Uterus (tissue), 4 donors: ENCODE results near the gene RAP1GAP. TPM values are rescaled to one million over a fixed set of nuclear protein-coding genes. Genes with fewer than 3 reads are reported as not detected.

Experiments
- DNase-seq, 2 donors: peaks; one replicate each; pipeline ENCODE4 v3.0.0-alpha.2; 2019 to 2020
- H3K27ac ChIP-seq, 2 donors: fragments of 200-600 bp; sonication (generic); 1 replicate in 1 of 2; 2 replicates in 1 of 2; pipeline ENCODE4 v1.5.1; 2016 to 2018
- H3K27me3 ChIP-seq, 2 donors: fragments of 200-600 bp; sonication (generic); one replicate each; pipeline ENCODE4 v1.5.1; 2018 to 2019; ENCODE audit warnings: control low read depth in 1 of 2
- H3K36me3 ChIP-seq, 2 donors: fragments of 200-600 bp; sonication (generic); one replicate each; pipeline ENCODE4 v1.5.1; 2019; ENCODE audit warnings: control low read depth in 1 of 2
- H3K4me1 ChIP-seq, 2 donors: fragments of 200-600 bp; sonication (generic); one replicate each; pipeline ENCODE4 v1.5.1; 2018 to 2019; ENCODE audit warnings: control low read depth in 1 of 2
- H3K4me3 ChIP-seq, 2 donors: fragments of 200-600 bp; sonication (generic); 1 replicate in 1 of 2; 2 replicates in 1 of 2; pipeline ENCODE4 v1.5.1; 2018 to 2019; ENCODE audit warnings: mild to moderate bottlenecking in 1 of 2
- H3K9me3 ChIP-seq, 2 donors: fragments of 200-600 bp; sonication (generic); one replicate each; pipeline ENCODE4 v1.5.1; 2019; ENCODE audit warnings: control low read depth in 1 of 2
- POLR2A ChIP-seq, 2 donors: fragments of 450-650 bp; IDR thresholded peaks; one replicate each; pipeline ENCODE4 v1.6.1; 2016; ENCODE audit warnings: antibody characterized with exemption in 2 of 2, mild to moderate bottlenecking in 1 of 2, moderate library complexity in 1 of 2
- intact Hi-C: fragments of 100-400 bp; cut with DNase I; formaldehyde crosslinking; loops from one replicate; pipeline ENCODE4 v1.15.1; 2023; ENCODE audit warnings: low total_unique reads
- total RNA-seq, 4 donors: library from RNA; depleted of rRNA in 3 of 4; stranded (reverse); fragments of >200 nt in 3 of 4; gene quantifications; one replicate each; pipeline versions ENCODE4 v1.1.0 to v1.2.4, GENCODE V29; 2014 to 2023
- TF ChIP-seq, protein P1 (sequence below), 4 experiments: fragments of 200-600 bp in 2 of 4; fragments of 450-650 bp in 2 of 4; sonication (generic) in 2 of 4; IDR thresholded peaks; one replicate each; pipeline ENCODE4 v1.5.1; 2016 to 2019; ENCODE audit warnings: antibody characterized with exemption in 4 of 4, mild to moderate bottlenecking in 2 of 4, moderate library complexity in 1 of 4
- donor health status: DM: yes; HTN: yes; CAD: no.

The RAP1GAP gene
- total RNA-seq, 4 donors from 2014 or later, result 0.18 to 6.9 TPM; not detected in 2

GRCh38 chr1:21601278-21602048 lies 67.7 kb downstream of the RAP1GAP start:
- TF ChIP-seq, protein P1, sequence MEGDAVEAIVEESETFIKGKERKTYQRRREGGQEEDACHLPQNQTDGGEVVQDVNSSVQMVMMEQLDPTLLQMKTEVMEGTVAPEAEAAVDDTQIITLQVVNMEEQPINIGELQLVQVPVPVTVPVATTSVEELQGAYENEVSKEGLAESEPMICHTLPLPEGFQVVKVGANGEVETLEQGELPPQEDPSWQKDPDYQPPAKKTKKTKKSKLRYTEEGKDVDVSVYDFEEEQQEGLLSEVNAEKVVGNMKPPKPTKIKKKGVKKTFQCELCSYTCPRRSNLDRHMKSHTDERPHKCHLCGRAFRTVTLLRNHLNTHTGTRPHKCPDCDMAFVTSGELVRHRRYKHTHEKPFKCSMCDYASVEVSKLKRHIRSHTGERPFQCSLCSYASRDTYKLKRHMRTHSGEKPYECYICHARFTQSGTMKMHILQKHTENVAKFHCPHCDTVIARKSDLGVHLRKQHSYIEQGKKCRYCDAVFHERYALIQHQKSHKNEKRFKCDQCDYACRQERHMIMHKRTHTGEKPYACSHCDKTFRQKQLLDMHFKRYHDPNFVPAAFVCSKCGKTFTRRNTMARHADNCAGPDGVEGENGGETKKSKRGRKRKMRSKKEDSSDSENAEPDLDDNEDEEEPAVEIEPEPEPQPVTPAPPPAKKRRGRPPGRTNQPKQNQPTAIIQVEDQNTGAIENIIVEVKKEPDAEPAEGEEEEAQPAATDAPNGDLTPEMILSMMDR (IDR thresholded peaks at IDR 0.05), result no peak
- TF ChIP-seq POLR2A (IDR thresholded peaks at IDR 0.05), result no peak
- intact Hi-C loops, result no loop called here
- Histone ChIP-seq H3K27ac (no peak overlapping the region), H3K36me3 (no peaks in the 10 kb centered on the region), H3K27me3 (no peaks in the 10 kb centered on the region), H3K4me1 (no peaks in the 10 kb centered on the region), H3K4me3 (no peak overlapping the region), H3K9me3 (no peaks in the 10 kb centered on the region)
- no peak for DNase-seq

- TF ChIP-seq, protein P1 (IDR thresholded peaks at IDR 0.05), result no peak
- TF ChIP-seq POLR2A (IDR thresholded peaks at IDR 0.05), result no peak
- H3K4me3 ChIP-seq, result no peak overlapping the region
- H3K4me1 ChIP-seq, result no peaks in the 10 kb centered on the region
- H3K27ac ChIP-seq, result no peak overlapping the region
- H3K9me3 ChIP-seq, result no peaks in the 10 kb centered on the region
- DNase-seq, result no peak
- no peaks in the 10 kb centered on the region for H3K27me3 ChIP-seq
- intact Hi-C loops, result no loop called here
- no peaks in the 10 kb centered on the region for H3K36me3 ChIP-seq
These were observed 69.8 kb downstream of the RAP1GAP start for GRCh38 chr1:21599402-21599801.

- no peaks in the 10 kb centered on the region for H3K27me3 ChIP-seq
- TF ChIP-seq, protein P1 (IDR thresholded peaks at IDR 0.05), result no peak
- no peak for TF ChIP-seq POLR2A (IDR thresholded peaks at IDR 0.05)
- no peaks in the 10 kb centered on the region for H3K36me3 ChIP-seq
- no peak for DNase-seq
- H3K27ac ChIP-seq, result no peak overlapping the region
- intact Hi-C loops, result no loop called here
- H3K4me1 ChIP-seq, result no peaks in the 10 kb centered on the region
- H3K9me3 ChIP-seq, result no peaks in the 10 kb centered on the region
- H3K4me3 ChIP-seq, result no peak overlapping the region
These were observed 70.3 kb downstream of the RAP1GAP start for GRCh38 chr1:21598904-21599303.

GRCh38 chr1:21598417-21598816 lies 70.7 kb downstream of the RAP1GAP start:
- Histone ChIP-seq H3K4me3 (no peak overlapping the region), H3K27me3 (no peaks in the 10 kb centered on the region), H3K4me1 (no peaks in the 10 kb centered on the region), H3K36me3 (no peaks in the 10 kb centered on the region), H3K27ac (no peak overlapping the region), H3K9me3 (no peaks in the 10 kb centered on the region)
- DNase-seq, result no peak
- TF ChIP-seq POLR2A (IDR thresholded peaks at IDR 0.05), result no peak
- TF ChIP-seq, protein P1 (IDR thresholded peaks at IDR 0.05), result no peak
- intact Hi-C loops, result no loop called here

DNA sequence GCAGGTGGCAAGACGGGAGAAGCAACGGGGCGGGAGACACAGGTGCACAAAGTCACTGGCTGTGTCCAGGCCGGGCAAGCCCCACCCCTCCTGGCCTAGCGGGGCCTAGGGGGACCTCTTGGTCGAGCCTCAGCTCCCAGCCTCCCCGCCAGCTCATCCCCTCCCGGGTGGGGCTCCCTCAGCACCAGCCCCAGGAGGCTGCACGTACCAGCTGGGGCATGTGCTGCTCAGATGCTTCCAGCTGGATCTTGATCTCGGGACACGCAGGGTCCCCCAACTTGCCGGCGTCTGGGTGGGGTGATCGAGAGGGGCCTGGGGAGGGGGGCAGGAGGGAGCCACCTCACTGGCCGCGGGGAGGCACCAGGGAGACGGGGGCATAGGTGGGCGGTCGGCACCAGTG lies 71.4 kb downstream of the RAP1GAP start:
- H3K4me3 ChIP-seq, result no peak overlapping the region
- no peaks in the 10 kb centered on the region for H3K4me1 ChIP-seq
- intact Hi-C loops, result no loop called here
- no peaks in the 10 kb centered on the region for H3K9me3 ChIP-seq
- TF ChIP-seq, protein P1 (IDR thresholded peaks at IDR 0.05), result no peak
- TF ChIP-seq POLR2A (IDR thresholded peaks at IDR 0.05), result no peak
- H3K27ac ChIP-seq, result no peak overlapping the region
- H3K27me3 ChIP-seq, result no peaks in the 10 kb centered on the region
- DNase-seq, result no peak
- H3K36me3 ChIP-seq, result no peaks in the 10 kb centered on the region
